Measurements from ENCODE around the gene PTPRG. TPM values are rescaled to one million over a fixed set of nuclear protein-coding genes. Genes with fewer than 3 reads are reported as not detected.
A peak's percentile ranks its signal among the peaks of the same experiment; 100 is the strongest.

PTPRG gene
- total RNA-seq, 4 donors from 2014 or later, result 11.0 to 18.5 (median 14.9) TPM

DNA sequence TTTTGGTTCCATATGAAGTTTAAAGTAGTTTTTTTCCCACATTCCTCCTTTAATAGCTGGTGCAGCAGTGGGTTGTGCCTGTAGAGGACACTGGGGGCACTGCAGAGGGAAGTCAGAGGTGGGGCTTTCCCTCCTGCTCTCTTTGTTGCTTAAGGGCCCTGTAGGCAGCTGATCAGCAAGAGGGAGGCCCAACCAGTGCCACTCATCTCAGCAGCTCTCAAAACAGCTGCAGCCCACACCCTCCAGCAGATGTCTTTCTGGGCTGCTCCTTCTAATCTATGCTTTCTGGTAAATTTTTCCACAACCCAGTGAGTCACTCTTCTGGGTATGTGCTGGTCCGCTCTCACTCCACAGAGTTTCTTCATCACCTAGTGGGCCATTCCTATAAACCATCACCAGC, 548.2 kb downstream of the PTPRG start:
- peak in 1 of 2 donors; percentile 68 for DNase-seq (ENCODE audit: low spot score in 2 of 2)
- Histone ChIP-seq H3K27me3 (no peaks in the 10 kb centered on the region), H3K36me3 (no peaks in the 10 kb centered on the region), H3K9me3 (no peaks in the 10 kb centered on the region), H3K4me1 (no peaks in the 10 kb centered on the region), H3K4me3 (no peak overlapping the region), H3K27ac (no peak overlapping the region)
- 67% methylated on average over 1 of the region's 1 CpG for WGBS
- TF ChIP-seq, protein P1, sequence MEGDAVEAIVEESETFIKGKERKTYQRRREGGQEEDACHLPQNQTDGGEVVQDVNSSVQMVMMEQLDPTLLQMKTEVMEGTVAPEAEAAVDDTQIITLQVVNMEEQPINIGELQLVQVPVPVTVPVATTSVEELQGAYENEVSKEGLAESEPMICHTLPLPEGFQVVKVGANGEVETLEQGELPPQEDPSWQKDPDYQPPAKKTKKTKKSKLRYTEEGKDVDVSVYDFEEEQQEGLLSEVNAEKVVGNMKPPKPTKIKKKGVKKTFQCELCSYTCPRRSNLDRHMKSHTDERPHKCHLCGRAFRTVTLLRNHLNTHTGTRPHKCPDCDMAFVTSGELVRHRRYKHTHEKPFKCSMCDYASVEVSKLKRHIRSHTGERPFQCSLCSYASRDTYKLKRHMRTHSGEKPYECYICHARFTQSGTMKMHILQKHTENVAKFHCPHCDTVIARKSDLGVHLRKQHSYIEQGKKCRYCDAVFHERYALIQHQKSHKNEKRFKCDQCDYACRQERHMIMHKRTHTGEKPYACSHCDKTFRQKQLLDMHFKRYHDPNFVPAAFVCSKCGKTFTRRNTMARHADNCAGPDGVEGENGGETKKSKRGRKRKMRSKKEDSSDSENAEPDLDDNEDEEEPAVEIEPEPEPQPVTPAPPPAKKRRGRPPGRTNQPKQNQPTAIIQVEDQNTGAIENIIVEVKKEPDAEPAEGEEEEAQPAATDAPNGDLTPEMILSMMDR (IDR thresholded peaks at IDR 0.05), result no peak

DNA sequence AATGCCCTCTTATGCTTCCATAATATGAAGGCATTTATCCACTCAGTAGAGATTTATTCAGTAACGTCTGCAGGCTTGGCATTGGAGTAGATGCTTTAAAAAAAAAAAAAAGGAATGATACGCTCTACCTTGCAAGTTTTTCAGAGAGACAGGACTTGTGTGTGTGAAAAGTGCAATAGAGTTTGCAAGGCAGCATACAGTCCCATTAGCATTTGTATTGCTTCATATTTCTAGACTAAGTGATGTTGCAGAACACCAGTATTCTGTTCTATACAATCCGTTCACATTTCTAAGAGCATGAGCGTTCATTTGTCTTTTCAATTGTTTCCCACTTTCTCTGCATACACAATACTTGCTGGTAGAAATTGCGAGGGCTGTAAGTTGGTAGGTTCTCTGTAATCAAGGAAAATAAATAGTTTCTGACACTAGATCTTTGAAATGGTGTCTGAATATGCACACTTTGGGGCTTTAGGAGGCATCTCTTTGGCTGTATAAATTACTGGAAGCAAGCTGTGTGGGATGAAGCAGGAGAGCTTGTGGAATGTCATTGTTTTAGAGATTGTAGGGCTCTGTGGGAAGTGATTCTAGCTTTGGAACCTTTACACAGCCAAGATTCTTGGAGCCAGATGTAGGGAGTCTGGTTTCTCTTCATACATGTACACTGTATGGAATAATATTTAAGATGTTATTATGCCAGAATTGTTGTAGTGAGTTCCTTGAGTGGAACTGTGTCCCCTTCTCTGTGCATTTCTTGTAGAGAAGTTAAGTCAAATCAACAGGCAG, 549.3 kb downstream of the PTPRG start:
- no peak for DNase-seq (ENCODE audit: low spot score in 2 of 2)
- H3K27ac ChIP-seq, result no peak overlapping the region
- H3K9me3 ChIP-seq, result no peaks in the 10 kb centered on the region
- TF ChIP-seq POLR2A (IDR thresholded peaks at IDR 0.05) (no peak), EP300 (IDR thresholded peaks at IDR 0.05) (no peak)
- TF ChIP-seq, protein P1 (IDR thresholded peaks at IDR 0.05), result no peak
- no peaks in the 10 kb centered on the region for H3K27me3 ChIP-seq
- 95% methylated on average over 5 of the region's 5 CpGs for WGBS
- no peaks in the 10 kb centered on the region for H3K36me3 ChIP-seq
- H3K4me3 ChIP-seq, result no peak overlapping the region
- no peaks in the 10 kb centered on the region for H3K4me1 ChIP-seq

- WGBS, result 94% methylated on average over 3 of the region's 3 CpGs
- TF ChIP-seq EP300 (IDR thresholded peaks at IDR 0.05), result no peak
- TF ChIP-seq POLR2AphosphoS5 (IDR thresholded peaks at IDR 0.05), result no peak
- TF ChIP-seq POLR2A (IDR thresholded peaks at IDR 0.05), result no peak
- TF ChIP-seq, protein P1 (IDR thresholded peaks at IDR 0.05), result no peak
- Histone ChIP-seq H3K4me3 (no peak overlapping the region), H3K4me1 (no peaks in the 10 kb centered on the region), H3K27ac (no peak overlapping the region), H3K27me3 (no peaks in the 10 kb centered on the region), H3K36me3 (no peaks in the 10 kb centered on the region), H3K9me3 (no peaks in the 10 kb centered on the region)
- no peak for DNase-seq (ENCODE audit: low spot score in 2 of 2)
These were observed 551.7 kb downstream of the PTPRG start for GRCh38 chr3:62113092-62113491.

DNA sequence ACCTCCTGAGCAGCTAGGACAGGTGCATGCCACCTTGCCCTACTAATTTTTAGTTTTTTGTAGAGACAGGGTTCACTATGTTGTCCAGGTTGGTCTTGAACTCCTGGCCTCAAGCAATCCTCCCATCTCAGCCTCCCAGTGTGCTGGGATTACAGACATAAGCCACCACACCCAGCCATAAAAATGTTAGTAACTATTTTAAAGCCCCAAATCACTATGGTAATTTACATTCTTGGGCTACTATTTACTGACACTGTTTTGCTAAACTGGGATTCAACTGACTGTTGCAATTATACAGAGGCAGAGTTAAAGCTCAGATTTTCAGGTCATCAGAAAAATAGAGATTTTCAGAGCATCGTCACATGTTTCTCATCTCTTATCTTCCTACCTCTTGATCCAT, 553.4 kb downstream of the PTPRG start:
- DNase-seq (ENCODE audit: low spot score in 2 of 2), result no peak
- no peaks in the 10 kb centered on the region for H3K27me3 ChIP-seq
- no peaks in the 10 kb centered on the region for H3K4me1 ChIP-seq
- H3K4me3 ChIP-seq, result no peak overlapping the region
- no peaks in the 10 kb centered on the region for H3K9me3 ChIP-seq
- H3K36me3 ChIP-seq, result no peaks in the 10 kb centered on the region
- WGBS, result 100% methylated on average over 1 of the region's 1 CpG
- H3K27ac ChIP-seq, result no peak overlapping the region
- TF ChIP-seq POLR2AphosphoS5 (IDR thresholded peaks at IDR 0.05) (no peak), EP300 (IDR thresholded peaks at IDR 0.05) (no peak), POLR2A (IDR thresholded peaks at IDR 0.05) (no peak)
- TF ChIP-seq, protein P1 (IDR thresholded peaks at IDR 0.05), result no peak

DNA sequence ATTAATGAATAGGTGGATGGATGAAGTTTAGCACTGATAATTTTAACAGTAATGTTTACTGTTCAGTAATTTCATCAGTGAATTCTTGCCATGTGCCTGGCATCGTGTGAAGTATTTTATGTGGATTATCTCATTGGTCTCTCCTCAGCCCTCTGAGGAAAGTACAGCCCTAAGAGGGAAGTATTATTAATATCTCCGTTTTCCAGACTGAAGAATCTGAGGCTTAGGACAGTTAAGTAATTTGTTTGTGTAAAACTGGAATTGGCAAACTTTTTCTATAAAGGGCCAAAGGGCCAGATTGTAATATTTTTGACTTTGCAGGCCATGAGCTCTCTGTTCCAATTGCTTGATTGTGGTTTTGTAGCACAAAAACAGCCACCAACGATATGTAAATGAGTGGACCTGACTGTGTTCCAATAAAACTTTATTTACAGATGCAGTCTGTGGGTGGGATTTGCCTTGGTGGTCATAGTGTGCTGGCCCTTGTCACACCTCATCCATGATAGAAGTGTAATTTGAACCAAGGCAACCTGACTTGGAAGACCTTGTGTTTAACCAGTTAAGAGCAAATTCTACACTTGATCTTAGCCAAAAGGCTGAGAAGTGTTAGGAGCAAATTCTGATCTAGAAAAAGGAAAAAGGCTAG, 556.7 kb downstream of the PTPRG start:
- no peaks in the 10 kb centered on the region for H3K27me3 ChIP-seq
- H3K4me1 ChIP-seq, result no peaks in the 10 kb centered on the region
- no peak for DNase-seq (ENCODE audit: low spot score in 2 of 2)
- no peaks in the 10 kb centered on the region for H3K9me3 ChIP-seq
- no peaks in the 10 kb centered on the region for H3K36me3 ChIP-seq
- no peak overlapping the region for H3K27ac ChIP-seq
- no peak overlapping the region for H3K4me3 ChIP-seq
- 57% methylated on average over 3 of the region's 3 CpGs for WGBS
- no peak for TF ChIP-seq POLR2A (IDR thresholded peaks at IDR 0.05)
- no peak for TF ChIP-seq EP300 (IDR thresholded peaks at IDR 0.05)
- TF ChIP-seq, protein P1 (IDR thresholded peaks at IDR 0.05), result no peak
- TF ChIP-seq POLR2AphosphoS5 (IDR thresholded peaks at IDR 0.05), result no peak

Measured in suprapubic skin (tissue), 4 donors.